Measurements from ENCODE around the gene HADHA.

DNA sequence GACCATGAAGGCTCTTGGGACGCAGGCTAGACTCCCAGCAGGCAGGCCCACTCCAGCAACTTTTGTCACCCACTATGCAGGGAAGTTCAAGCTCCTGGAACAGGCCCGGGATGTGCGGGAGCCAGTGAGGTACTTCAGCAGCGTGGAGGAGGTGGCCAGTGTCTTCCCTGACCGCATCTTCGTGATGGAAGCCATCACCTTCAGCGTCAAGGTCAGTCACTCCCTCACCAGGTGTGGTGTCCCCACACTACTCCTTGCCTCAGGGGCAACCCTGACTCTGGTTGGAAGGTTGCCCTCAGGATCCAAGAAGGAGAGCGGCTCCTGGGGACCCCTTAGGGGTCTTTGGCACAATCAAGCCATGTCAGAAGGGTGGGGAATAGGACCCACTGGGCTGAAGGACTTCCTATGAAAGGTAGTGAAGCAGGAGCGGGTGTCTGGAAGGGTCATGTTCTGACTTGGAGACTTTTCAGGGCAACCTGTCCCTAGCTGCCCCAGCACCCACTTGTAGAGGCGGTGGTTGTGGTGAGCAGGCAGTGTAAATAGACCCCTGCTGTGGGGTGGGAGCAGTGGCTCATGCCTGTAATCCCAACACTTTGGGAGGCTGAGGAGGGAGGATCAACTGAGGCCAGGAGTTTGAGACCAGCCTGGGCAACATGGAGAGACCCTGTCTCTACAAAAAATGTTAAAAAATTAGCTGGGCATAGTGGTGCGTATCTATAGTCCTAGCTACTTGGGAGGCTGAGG lies 61.4 kb downstream of the HADHA start:
- TF ChIP-seq, protein P1, sequence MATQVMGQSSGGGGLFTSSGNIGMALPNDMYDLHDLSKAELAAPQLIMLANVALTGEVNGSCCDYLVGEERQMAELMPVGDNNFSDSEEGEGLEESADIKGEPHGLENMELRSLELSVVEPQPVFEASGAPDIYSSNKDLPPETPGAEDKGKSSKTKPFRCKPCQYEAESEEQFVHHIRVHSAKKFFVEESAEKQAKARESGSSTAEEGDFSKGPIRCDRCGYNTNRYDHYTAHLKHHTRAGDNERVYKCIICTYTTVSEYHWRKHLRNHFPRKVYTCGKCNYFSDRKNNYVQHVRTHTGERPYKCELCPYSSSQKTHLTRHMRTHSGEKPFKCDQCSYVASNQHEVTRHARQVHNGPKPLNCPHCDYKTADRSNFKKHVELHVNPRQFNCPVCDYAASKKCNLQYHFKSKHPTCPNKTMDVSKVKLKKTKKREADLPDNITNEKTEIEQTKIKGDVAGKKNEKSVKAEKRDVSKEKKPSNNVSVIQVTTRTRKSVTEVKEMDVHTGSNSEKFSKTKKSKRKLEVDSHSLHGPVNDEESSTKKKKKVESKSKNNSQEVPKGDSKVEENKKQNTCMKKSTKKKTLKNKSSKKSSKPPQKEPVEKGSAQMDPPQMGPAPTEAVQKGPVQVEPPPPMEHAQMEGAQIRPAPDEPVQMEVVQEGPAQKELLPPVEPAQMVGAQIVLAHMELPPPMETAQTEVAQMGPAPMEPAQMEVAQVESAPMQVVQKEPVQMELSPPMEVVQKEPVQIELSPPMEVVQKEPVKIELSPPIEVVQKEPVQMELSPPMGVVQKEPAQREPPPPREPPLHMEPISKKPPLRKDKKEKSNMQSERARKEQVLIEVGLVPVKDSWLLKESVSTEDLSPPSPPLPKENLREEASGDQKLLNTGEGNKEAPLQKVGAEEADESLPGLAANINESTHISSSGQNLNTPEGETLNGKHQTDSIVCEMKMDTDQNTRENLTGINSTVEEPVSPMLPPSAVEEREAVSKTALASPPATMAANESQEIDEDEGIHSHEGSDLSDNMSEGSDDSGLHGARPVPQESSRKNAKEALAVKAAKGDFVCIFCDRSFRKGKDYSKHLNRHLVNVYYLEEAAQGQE (IDR thresholded peaks at IDR 0.05; ENCODE audit: low read depth, low read length), result no peak
- TF ChIP-seq CTCF (IDR thresholded peaks at IDR 0.05), result no peak
- TF ChIP-seq MEF2A (IDR thresholded peaks at IDR 0.05; ENCODE audit: borderline replicate concordance, low read depth), result no peak
- no peak for TF ChIP-seq GATA2 (CRISPR knock-in tag; IDR thresholded peaks at IDR 0.05)
- TF ChIP-seq TCF12 (IDR thresholded peaks at IDR 0.05), result no peak
- no peak for TF ChIP-seq SMC3 (IDR thresholded peaks at IDR 0.05; ENCODE audit: low read depth, low read length)
- no peak for TF ChIP-seq EZH2phosphoT487 (IDR thresholded peaks at IDR 0.05; ENCODE audit: borderline replicate concordance, low read depth)
- no peak for TF ChIP-seq FOXM1 (IDR thresholded peaks at IDR 0.05; ENCODE audit: low read depth)

Measured in SK-N-SH (cell line).